Central memory CD4-positive, alpha-beta T cell (primary cell): ENCODE data around the gene PDE8B.

ENCODE experiments used
- DNase-seq: peaks from one replicate; pipeline ENCODE4 v3.0.0; 2022

Gene PDE8B

DNA sequence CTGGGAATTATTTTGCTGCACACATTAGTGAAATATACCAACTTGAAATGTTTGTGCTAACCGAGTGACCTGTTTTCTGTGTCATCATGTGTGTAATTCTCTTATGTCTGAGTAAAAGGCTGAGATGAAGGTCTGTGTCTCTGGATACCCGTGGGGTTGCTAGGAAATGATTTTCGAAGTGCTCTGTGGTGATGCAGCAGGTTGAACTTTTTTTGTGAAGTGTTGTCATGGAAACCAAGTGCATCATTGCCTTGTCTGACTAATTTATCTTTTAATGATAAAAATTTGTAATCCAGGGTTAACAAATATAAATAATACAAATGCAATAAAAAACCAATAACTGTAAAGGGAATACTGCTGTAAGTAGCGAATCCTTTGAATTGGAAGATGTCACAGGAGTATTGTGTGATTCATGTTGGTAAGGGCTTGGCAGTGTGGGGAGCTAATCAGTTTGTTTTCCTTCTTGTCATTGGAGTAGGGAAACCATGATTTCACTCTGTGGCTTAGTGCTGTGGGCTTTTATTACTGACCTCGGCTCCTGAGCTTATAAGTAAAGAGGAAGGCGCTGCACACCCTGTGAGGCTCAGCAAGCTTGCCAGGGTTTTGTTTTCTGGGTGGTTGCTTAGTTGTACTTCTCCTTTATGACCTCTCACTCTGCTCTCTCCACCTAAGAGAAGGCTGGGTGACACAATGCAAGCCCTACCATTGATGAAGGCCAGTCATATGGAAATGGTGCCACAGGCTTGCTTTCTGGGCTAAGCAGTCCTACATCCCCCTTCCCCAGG is 22.3 kb downstream of the PDE8B start:
- DNase-seq: no peak

DNA sequence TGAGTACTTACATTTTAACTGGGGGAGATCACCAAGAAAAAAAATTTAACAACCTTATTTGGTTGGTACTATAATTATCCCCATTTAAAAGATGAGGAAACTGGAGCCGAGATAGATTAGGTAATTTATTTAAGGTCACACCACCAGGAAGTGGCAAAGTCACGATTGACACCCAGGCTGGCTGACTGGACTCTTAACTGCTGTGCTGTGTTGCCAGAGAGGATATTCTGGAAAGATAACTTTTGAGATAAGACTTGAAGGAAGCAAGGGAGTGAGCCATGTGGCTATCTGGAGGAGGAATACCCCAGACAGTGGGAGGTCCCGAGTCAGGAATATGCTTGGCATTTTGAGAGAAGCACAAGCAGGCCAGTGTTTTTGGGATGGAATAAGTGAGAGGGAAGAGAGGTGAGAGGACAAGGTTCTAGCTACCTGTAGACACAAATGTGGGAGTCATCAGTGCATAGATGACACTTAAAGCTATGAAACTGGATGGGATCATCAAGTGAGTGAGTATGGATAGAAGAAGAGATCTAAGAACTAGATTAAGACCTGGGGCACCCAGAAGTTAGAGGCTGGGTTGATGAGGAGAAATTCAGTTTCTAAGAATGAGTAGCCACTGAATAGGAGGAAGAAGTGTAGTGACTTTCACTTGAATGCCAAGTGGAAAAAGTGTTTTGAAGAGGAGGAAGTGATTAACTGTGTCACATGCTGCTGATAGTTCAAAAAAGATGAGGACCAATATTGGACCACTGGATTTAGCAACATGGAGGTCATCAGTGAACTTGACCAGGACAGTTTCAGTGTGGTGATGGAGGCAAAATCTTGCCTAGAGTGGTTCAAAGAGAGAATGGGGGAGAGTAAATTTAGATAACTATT is 25.6 kb downstream of the PDE8B start:
- DNase-seq: no peak

- DNase-seq: peak; percentile 5
These were observed 28.8 kb downstream of the PDE8B start for GRCh38 chr5:77239126-77239741.

- DNase-seq: no peak
These were observed 31.0 kb downstream of the PDE8B start for GRCh38 chr5:77241444-77241843.

DNA sequence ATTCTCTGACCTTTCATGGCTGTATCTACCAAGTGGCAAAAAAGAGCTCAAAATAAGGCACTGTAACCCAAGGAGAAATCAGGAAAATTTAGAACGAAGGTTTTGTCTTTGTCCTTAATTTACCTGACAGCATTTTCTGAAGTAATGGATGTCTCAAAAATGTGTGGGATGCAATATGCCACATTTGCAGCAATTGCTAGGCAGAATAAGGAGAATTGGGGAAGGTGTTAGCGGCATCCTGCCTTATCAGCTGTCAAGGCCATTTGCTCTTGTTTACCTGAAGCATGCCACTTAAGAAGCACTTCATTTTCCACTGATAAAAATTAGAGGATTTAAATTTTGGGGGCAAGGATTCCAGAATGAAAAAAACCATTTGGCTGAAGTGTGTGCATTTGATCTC is 39.0 kb downstream of the PDE8B start:
- DNase-seq: no peak

- DNase-seq: no peak
These were observed 39.5 kb downstream of the PDE8B start for GRCh38 chr5:77250021-77250420.

DNA sequence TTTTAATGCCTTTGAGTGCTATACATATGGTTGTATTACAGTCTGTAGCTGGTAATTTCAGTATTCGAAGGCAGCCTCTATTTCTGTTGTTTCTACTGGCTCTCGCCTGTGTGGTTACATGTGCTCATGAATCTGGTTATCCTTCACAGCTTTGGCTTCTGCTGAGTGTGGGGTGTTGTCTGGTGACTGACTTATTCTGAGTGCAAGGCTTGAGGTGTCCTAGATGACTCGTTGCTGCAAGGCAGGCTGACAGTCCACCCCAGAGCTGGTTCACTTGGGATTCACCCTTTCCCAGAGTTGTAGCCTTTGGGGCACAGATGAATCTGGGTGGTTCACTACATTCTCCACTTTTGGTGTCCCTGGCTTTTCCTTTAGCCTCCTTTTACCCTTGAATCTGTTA is 41.4 kb downstream of the PDE8B start:
- DNase-seq: no peak

DNA sequence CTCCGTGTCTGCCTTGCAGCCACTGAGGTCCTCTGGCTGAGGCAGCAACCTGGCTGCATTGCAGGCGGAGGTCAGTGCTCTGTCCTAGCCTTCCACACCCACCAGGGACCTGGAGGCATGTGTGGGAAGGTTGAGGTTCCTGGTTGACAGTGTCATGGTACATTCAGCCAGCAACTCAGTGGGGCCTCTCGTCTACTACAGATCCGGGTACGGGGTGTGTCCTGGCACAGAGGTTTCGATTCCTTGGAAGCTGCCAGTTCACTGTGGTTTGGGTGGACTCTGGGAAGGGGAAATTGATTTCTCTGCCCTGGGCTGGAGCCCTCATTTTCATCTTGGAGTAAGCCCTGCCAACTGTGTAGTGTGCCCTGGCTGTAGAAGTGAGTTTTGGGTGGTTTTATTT is 45.1 kb downstream of the PDE8B start:
- DNase-seq: no peak

GRCh38 chr5:77256406-77256805 is 45.9 kb downstream of the PDE8B start:
- no peak for DNase-seq

GRCh38 chr5:77258652-77259051 is 48.2 kb downstream of the PDE8B start:
- DNase-seq: no peak

DNA sequence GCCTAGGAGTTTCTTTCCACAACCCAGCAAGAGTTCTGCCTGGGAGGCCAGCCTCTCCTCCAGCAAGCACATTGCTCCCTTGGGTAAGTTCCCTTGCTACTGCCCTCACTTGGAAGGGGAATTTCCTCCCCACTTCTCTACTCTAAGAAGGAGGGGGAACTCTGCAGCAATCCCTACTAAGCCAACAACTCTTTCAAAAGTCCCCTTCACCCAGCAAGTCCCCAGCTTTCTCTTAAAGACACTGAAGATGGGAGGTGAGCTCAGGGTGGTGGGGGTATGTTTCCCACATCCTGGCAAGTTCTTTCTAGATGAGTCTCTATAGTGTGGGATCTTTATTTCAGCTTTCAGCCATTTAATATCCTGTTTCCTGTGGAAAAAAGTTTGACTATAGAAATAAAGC is 49.0 kb downstream of the PDE8B start:
- DNase-seq: no peak

DNA sequence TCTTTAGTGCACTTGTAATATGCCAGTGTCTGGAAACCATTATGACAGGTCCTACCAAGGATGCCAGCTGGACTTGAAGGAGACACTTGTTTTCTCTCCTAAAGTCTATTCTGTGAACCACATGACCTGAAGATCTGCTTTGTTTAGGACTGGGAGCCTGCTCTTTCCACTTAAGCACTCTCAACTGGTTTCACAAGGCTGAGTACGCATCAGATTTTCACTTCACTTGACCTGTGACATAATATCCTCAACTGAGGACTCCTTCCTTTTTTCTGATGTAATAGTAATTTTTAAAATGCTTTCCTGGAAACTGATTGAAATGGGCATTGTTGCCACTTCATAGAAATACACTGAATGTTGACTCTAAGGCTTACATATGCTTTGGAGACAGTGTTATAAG is 52.2 kb downstream of the PDE8B start:
- no peak for DNase-seq

GRCh38 chr5:77266291-77266690 is 55.8 kb downstream of the PDE8B start:
- no peak for DNase-seq

GRCh38 chr5:77267496-77267895 is 57.0 kb downstream of the PDE8B start:
- no peak for DNase-seq

DNA sequence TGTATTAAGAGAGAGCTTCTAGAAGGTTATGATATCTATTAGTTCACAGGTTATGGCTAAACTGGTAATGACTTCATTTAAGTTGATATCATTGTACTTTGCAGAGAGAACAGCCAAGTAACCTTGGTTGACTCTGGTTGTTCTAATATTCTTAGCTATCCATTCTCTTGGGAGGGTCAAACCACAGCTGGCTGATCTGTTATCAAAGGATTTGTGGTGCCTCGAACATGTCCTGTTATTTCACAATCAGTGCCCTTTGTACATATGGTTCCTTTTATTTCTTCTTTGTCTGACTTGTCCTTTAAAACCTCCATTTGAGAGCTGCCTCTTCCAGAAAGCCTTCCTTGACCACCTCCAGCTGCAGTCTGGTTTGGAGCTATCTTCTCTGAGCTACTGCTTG is 61.7 kb downstream of the PDE8B start:
- no peak for DNase-seq

DNA sequence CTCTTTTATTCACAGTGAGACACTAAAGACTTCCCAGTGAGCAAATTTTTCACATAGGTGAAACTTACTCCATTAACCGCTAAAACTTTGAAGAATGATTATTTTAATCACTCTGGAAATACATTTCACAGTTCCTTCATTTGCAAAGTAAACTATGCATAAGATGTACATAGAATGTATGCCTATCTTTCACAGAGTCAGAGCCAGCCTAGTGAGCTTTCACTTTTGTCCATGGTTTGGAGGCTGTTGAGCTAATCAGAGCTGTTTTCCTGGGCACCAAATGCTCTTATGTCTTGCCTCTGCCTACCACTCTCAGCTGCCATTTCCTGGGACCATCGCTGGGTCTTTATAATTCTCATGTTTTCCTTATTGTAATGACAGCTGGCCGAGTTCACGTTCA is 67.3 kb downstream of the PDE8B start:
- no peak for DNase-seq

GRCh38 chr5:77280036-77280435 is 69.6 kb downstream of the PDE8B start:
- no peak for DNase-seq

DNA sequence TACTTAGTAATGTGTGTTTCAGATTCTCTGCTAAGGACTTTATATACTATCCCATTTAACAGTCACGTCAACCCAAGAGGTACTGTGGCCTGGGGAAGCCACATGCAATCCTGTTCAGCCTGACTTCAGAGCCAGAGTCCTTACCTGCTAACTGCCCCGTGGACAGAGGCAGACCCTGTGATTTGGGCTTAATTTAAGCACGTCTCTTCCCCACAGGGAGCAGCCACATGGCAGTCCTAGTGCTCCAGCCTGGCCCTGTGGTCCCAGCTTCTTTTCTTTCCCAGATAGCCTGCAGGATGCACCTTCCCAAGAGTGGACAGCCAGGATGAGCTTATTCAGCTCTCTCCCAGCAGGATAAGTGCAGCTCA is 71.5 kb downstream of the PDE8B start:
- no peak for DNase-seq

DNA sequence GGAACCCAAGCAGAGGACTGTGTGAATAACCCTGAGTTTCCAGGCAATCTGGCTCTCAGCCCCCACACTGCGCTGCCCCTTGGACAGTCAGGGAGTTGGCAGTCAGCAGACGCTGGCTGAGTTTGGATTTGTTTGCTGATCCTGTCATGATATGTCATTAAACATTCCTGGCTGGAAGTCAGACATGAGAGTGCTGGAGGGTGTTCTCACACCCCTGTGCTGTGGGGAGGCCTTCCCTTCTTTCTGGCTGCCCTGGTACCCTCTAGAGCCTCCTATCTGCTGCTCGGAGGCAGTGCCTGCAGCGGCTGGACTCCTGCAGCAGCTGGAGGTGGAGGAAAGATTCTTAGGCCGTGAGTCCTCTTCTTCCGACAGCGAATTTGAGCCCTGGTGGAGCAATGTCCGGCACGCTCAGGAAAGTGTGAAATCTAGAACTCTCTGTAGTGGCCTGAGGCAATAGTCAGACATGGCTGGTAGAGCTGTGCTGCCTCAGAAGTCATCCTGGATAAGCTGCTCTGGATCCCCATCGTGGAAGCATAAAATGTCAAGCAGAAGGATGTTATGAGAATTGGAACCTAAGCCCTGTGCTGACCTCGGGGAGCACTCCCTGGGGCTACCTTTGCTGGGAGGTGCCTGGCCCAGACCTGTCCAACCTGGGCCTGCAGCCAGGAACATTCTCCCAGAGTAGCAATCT is 72.0 kb downstream of the PDE8B start:
- no peak for DNase-seq

- no peak for DNase-seq
These were observed 74.9 kb downstream of the PDE8B start for GRCh38 chr5:77285251-77285841.

DNA sequence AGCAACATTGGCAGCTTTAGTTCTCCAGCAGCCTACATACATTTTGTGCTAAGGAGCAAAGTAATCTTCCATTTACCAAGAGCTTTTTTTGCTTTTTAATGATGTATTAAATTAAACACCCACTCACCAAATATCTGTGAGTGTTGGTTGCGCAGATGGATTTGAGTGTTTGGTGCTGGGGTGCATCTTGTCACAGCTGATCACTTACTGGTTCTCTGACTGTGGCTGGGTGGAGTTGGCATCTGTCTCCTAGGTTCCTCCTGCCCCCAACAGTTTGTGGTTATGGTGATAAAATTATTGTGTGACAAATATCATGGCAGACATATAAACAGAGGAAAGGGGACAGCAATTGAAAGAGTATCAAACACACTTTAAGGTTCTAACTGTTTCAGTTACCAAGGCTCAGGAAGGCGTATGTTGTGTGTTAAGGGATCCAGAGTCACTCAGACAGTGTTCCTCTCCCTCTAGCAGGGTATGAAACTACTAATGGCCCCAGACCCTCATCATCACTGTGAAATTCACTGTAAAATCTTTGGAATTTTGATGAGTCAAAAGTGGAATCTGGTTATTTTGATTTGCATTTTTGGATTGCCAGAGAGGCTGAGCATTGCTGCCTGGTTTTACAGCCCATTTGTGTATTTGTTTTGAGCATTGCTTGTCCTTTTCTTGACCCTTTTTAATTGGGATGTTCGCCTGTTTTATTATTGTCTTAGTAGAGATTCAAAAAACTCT is 81.7 kb downstream of the PDE8B start:
- DNase-seq: no peak

DNA sequence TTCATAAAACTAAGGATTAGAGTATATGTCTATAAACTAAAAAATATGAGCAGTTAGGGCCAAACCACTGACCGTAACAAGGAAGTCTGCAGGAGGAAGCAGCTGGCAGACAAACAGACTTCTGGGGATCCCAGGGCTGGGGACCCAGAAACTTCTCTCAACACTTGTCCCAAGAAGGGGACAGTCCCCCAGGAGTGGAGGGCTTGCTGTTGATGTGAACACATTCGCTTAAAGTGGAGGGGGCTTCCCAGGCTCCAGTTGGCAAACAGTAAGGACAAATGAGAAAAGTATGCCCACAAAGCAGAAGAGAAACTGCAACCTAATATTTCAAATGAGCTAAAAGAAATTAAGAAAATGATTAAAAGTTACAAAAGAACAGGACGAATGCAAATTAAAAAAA is 83.7 kb downstream of the PDE8B start:
- no peak for DNase-seq
